ENCODE results near the gene LSS.

- TF ChIP-seq CTCF (IDR thresholded peaks at IDR 0.05; ENCODE audit: control extremely low read depth in 1 of 3, insufficient read depth in 1 of 3, low read depth in 1 of 3, low read length in 3 of 3) (no peak), RBBP5 (IDR thresholded peaks at IDR 0.05; ENCODE audit: borderline replicate concordance, low read depth, low read length) (no peak), TAF1 (IDR thresholded peaks at IDR 0.05; ENCODE audit: low read depth, low read length) (no peak), TBP (IDR thresholded peaks at IDR 0.05; ENCODE audit: low read depth, low read length) (no peak), POLR2A (IDR thresholded peaks at IDR 0.05; ENCODE audit: control extremely low read depth in 1 of 2, low read depth in 2 of 2, low read length in 2 of 2) (no peak), ATF3 (IDR thresholded peaks at IDR 0.05; ENCODE audit: insufficient read depth, low read depth, low read length) (no peak), JUN (IDR thresholded peaks at IDR 0.05; ENCODE audit: low read depth, low read length) (no peak), GTF2F1 (IDR thresholded peaks at IDR 0.05; ENCODE audit: borderline replicate concordance, low read depth, low read length) (no peak), POLR2AphosphoS5 (IDR thresholded peaks at IDR 0.05; ENCODE audit: low read depth, low read length) (no peak), ATF2 (IDR thresholded peaks at IDR 0.05; ENCODE audit: low read length) (no peak), CEBPB (IDR thresholded peaks at IDR 0.05; ENCODE audit: low read depth, low read length) (no peak), GABPA (IDR thresholded peaks at IDR 0.05; ENCODE audit: borderline replicate concordance, insufficient read depth, low read length) (no peak), MAFK (IDR thresholded peaks at IDR 0.05; ENCODE audit: low read depth, low read length) (no peak)
Measured at GRCh38 chr21:46149205-46149901, 79.2 kb downstream of the LSS start.

Data from H1 (cell line).